D721Med (cell line): ENCODE data around the gene LCE7A.

Experiments
- DNase-seq: peaks from one replicate; pipeline ENCODE4 v3.0.0; 2011; ENCODE audit warnings: low spot score; ENCODE audit not compliant: insufficient read length
- FAIRE-seq: peaks from 2 replicates; lab custom pipeline; 2011; peaks lifted over from hg19 to GRCh38; lab: Jason Lieb, UNC
- TF ChIP-seq, protein P1 (sequence below): IDR thresholded peaks from 2 replicates; pipeline ENCODE4 v1.5.1; 2012; ENCODE audit warnings: mild to moderate bottlenecking, control low read depth; ENCODE audit not compliant: insufficient read depth; ENCODE audit errors: missing control alignments

LCE7A gene

GRCh38 chr1:152866321-152866720, 6.5 kb downstream of the LCE7A start:
- TF ChIP-seq, protein P1, sequence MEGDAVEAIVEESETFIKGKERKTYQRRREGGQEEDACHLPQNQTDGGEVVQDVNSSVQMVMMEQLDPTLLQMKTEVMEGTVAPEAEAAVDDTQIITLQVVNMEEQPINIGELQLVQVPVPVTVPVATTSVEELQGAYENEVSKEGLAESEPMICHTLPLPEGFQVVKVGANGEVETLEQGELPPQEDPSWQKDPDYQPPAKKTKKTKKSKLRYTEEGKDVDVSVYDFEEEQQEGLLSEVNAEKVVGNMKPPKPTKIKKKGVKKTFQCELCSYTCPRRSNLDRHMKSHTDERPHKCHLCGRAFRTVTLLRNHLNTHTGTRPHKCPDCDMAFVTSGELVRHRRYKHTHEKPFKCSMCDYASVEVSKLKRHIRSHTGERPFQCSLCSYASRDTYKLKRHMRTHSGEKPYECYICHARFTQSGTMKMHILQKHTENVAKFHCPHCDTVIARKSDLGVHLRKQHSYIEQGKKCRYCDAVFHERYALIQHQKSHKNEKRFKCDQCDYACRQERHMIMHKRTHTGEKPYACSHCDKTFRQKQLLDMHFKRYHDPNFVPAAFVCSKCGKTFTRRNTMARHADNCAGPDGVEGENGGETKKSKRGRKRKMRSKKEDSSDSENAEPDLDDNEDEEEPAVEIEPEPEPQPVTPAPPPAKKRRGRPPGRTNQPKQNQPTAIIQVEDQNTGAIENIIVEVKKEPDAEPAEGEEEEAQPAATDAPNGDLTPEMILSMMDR = no peak
- DNase-seq (no peak), FAIRE-seq (no peak)

- no peak for DNase-seq
- TF ChIP-seq, protein P1 = peak; percentile 93
- FAIRE-seq = no peak
Measured at GRCh38 chr1:152869808-152870419, 10.1 kb downstream of the LCE7A start.

GRCh38 chr1:152870831-152871730, 11.3 kb downstream of the LCE7A start:
- no peak for DNase-seq
- FAIRE-seq = no peak
- TF ChIP-seq, protein P1 = peak; percentile 26

- FAIRE-seq = no peak
Measured at GRCh38 chr1:152871731-152872126, 11.9 kb downstream of the LCE7A start.

DNA sequence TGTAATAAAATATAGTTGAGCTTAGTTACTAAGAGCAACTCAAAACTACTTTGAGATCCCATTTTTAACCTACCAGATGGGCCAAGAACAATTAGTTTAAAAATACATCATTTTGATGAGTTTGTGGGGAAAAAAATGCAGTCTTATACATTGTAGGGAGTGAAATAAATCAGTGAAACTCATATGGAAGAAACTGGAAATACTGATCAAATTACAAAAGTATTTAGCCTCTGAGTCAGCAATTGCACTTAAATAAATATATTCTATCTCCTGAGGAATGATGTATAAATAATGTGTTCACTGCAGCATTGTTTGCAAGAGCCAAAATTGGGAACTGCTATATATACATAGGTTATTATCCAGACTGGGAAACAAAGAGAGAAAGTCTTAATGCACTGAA, 13.7 kb downstream of the LCE7A start:
- FAIRE-seq = no peak
- no peak for DNase-seq

More at GRCh38 chr1:152871731-152872126, 11.9 kb downstream of the LCE7A start:
- TF ChIP-seq, protein P1 = no peak
- DNase-seq = no peak

DNA sequence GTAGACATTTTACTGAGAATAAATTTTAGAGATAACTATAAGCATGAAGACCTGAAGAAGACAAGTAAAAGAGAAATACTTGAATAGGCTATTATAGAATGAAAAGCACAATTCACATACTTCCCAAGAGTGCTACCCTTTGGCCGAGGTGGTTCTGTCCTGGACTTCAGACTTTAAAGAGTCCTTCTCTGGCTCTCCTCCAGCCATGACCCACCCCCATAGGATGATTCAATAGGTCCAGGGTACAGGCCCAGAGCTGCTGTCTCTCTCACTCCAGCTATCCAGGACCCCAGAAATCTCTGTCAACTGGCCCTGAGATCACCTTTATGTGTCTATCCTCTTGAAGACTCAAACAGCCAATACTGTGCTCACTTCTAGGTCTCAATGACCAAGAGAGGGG, 17.0 kb downstream of the LCE7A start:
- TF ChIP-seq, protein P1 = no peak
- DNase-seq (no peak), FAIRE-seq (no peak)

More for the DNA sequence above, 13.7 kb downstream of the LCE7A start:
- TF ChIP-seq, protein P1 = no peak

- no peak for DNase-seq
- TF ChIP-seq, protein P1 = peak; percentile 24
- no peak for FAIRE-seq
Measured at GRCh38 chr1:152878042-152878441, 18.2 kb downstream of the LCE7A start, which contains the start of gene SMCP. SMCP (plus strand) TSS chr1:152878322; CDS start chr1:152884423, 6,101 bp downstream.
